ENCODE data around the gene BMERB1. TPM values are rescaled to one million over a fixed set of nuclear protein-coding genes. Genes with fewer than 3 reads are reported as not detected.

The BMERB1 gene
- total RNA-seq, 1 donor, result 57.2 TPM

- TF ChIP-seq CTCF (IDR thresholded peaks at IDR 0.05; ENCODE audit: extremely low read depth, low read depth, low read length), result no peak
- H3K9me3 ChIP-seq (ENCODE audit: low read depth, low read length), result no peaks in the 10 kb centered on the region
- peaks cover 12% of the 10 kb centered on the region for H4K20me1 ChIP-seq (ENCODE audit: insufficient read depth, low read length)
- no peak overlapping the region for H3K4me2 ChIP-seq (ENCODE audit: insufficient read depth, low read length)
- no peak overlapping the region for H2AFZ ChIP-seq (ENCODE audit: low read length)
- DNase-seq (ENCODE audit: insufficient read length, low spot score, missing footprints), result no peak
- H3K27ac ChIP-seq (ENCODE audit: low read depth, low read length), result no peak overlapping the region
- H3K27me3 ChIP-seq (ENCODE audit: insufficient read depth, low read length), result no peaks in the 10 kb centered on the region
- H3K79me2 ChIP-seq (ENCODE audit: insufficient read depth, low read length), result no peaks in the 10 kb centered on the region
- peaks cover 5% of the 10 kb centered on the region for H3K36me3 ChIP-seq (ENCODE audit: insufficient read depth, low read length)
- H3K4me3 ChIP-seq (ENCODE audit: insufficient read depth, low read length), result no peak overlapping the region
- no peaks in the 10 kb centered on the region for H3K4me1 ChIP-seq (ENCODE audit: insufficient read depth, low read length)
Observed at GRCh38 chr16:15532825-15533224, 98.4 kb downstream of the BMERB1 start.

GRCh38 chr16:15533386-15533785 is 99.0 kb downstream of the BMERB1 start:
- H3K27me3 ChIP-seq (ENCODE audit: insufficient read depth, low read length), result no peaks in the 10 kb centered on the region
- no peak overlapping the region for H3K27ac ChIP-seq (ENCODE audit: low read depth, low read length)
- DNase-seq (ENCODE audit: insufficient read length, low spot score, missing footprints), result no peak
- no peak overlapping the region for H2AFZ ChIP-seq (ENCODE audit: low read length)
- H3K4me2 ChIP-seq (ENCODE audit: insufficient read depth, low read length), result no peak overlapping the region
- peaks cover 12% of the 10 kb centered on the region for H4K20me1 ChIP-seq (ENCODE audit: insufficient read depth, low read length)
- no peaks in the 10 kb centered on the region for H3K79me2 ChIP-seq (ENCODE audit: insufficient read depth, low read length)
- peaks cover 5% of the 10 kb centered on the region for H3K36me3 ChIP-seq (ENCODE audit: insufficient read depth, low read length)
- no peaks in the 10 kb centered on the region for H3K4me1 ChIP-seq (ENCODE audit: insufficient read depth, low read length)
- TF ChIP-seq CTCF (IDR thresholded peaks at IDR 0.05; ENCODE audit: extremely low read depth, low read depth, low read length), result no peak
- no peak overlapping the region for H3K4me3 ChIP-seq (ENCODE audit: insufficient read depth, low read length)
- H3K9me3 ChIP-seq (ENCODE audit: low read depth, low read length), result no peaks in the 10 kb centered on the region

GRCh38 chr16:15535772-15536171 is 101.4 kb downstream of the BMERB1 start:
- H3K9me3 ChIP-seq (ENCODE audit: low read depth, low read length), result no peaks in the 10 kb centered on the region
- H3K4me1 ChIP-seq (ENCODE audit: insufficient read depth, low read length), result no peaks in the 10 kb centered on the region
- H3K27ac ChIP-seq (ENCODE audit: low read depth, low read length), result no peak overlapping the region
- H3K4me2 ChIP-seq (ENCODE audit: insufficient read depth, low read length), result no peak overlapping the region
- no peak for DNase-seq (ENCODE audit: insufficient read length, low spot score, missing footprints)
- H3K4me3 ChIP-seq (ENCODE audit: insufficient read depth, low read length), result no peak overlapping the region
- TF ChIP-seq CTCF (IDR thresholded peaks at IDR 0.05; ENCODE audit: extremely low read depth, low read depth, low read length), result no peak
- H3K27me3 ChIP-seq (ENCODE audit: insufficient read depth, low read length), result no peaks in the 10 kb centered on the region
- H3K36me3 ChIP-seq (ENCODE audit: insufficient read depth, low read length), result no peaks in the 10 kb centered on the region
- H3K79me2 ChIP-seq (ENCODE audit: insufficient read depth, low read length), result no peaks in the 10 kb centered on the region
- H2AFZ ChIP-seq (ENCODE audit: low read length), result no peak overlapping the region
- peaks cover 12% of the 10 kb centered on the region for H4K20me1 ChIP-seq (ENCODE audit: insufficient read depth, low read length)

DNA sequence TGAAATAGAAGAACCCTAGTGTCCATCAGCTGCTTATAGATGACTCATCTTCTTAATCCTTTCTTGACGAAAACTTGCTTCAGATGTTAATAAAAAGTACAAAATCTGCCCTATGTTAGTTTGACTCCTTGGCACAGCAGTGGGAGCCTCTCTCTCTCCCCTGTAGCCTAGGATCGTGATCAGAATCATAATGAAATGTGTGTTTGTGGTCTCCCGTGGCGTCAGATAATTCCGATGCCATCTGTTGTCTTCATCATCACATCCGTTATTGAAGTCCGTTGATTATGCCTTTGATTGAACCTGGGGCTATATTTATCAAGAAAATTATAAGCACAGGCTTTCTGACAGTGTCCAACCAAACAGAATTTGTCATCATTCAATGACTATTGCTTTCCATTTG is 102.5 kb downstream of the BMERB1 start:
- no peak for TF ChIP-seq CTCF (IDR thresholded peaks at IDR 0.05; ENCODE audit: extremely low read depth, low read depth, low read length)
- H3K4me2 ChIP-seq (ENCODE audit: insufficient read depth, low read length), result no peak overlapping the region
- peaks cover 9% of the 10 kb centered on the region for H4K20me1 ChIP-seq (ENCODE audit: insufficient read depth, low read length)
- no peaks in the 10 kb centered on the region for H3K27me3 ChIP-seq (ENCODE audit: insufficient read depth, low read length)
- no peaks in the 10 kb centered on the region for H3K36me3 ChIP-seq (ENCODE audit: insufficient read depth, low read length)
- H3K4me3 ChIP-seq (ENCODE audit: insufficient read depth, low read length), result no peak overlapping the region
- no peaks in the 10 kb centered on the region for H3K79me2 ChIP-seq (ENCODE audit: insufficient read depth, low read length)
- DNase-seq (ENCODE audit: insufficient read length, low spot score, missing footprints), result no peak
- no peak overlapping the region for H2AFZ ChIP-seq (ENCODE audit: low read length)
- no peaks in the 10 kb centered on the region for H3K9me3 ChIP-seq (ENCODE audit: low read depth, low read length)
- H3K27ac ChIP-seq (ENCODE audit: low read depth, low read length), result no peak overlapping the region
- no peaks in the 10 kb centered on the region for H3K4me1 ChIP-seq (ENCODE audit: insufficient read depth, low read length)

Data from osteoblast (primary cell).